Calu3 (cell line): Measurements from ENCODE around the gene RNU1-3. TPM values are rescaled to one million over a fixed set of nuclear protein-coding genes. Genes with fewer than 3 reads are reported as not detected.
"Not testable (repeated sequence)": the region's sequence is repeated elsewhere in the genome, so short reads cannot be mapped to it uniquely, and the experiment has no call there.

Source experiments
- BruUV-seq: library from RNA; stranded (reverse); fragments of 400-500 nt; replicated peaks from 2 replicates; lab custom pipeline; 2021; lab: Mats Ljungman, UMichigan
- CTCF ChIA-PET: fragments of 300-600 bp; sonication (Branson Sonifier 250); formaldehyde crosslinking; loops from one replicate; lab custom pipeline; 2022; ENCODE audit warnings: antibody characterized with exemption; lab: Charles Lee
- DNase-seq: peaks from one replicate; pipeline ENCODE4 v3.0.0; 2022
- H3K27ac Mint-ChIP-seq: one replicate; pipeline ENCODE4 v1.8.0; 2022; ENCODE audit warnings: mixed read lengths; ENCODE audit not compliant: unreplicated experiment
- H3K27me3 Mint-ChIP-seq: one replicate; pipeline ENCODE4 v1.8.0; 2022; ENCODE audit warnings: mixed read lengths; ENCODE audit not compliant: unreplicated experiment
- H3K36me3 Mint-ChIP-seq: one replicate; pipeline ENCODE4 v1.8.0; 2022; ENCODE audit warnings: mild to moderate bottlenecking, moderate library complexity, mixed read lengths; ENCODE audit not compliant: insufficient read depth, unreplicated experiment
- H3K4me1 Mint-ChIP-seq: one replicate; pipeline ENCODE4 v1.8.0; 2022; ENCODE audit warnings: mild to moderate bottlenecking, low read depth, mixed read lengths; ENCODE audit not compliant: unreplicated experiment
- H3K4me3 Mint-ChIP-seq: one replicate; pipeline ENCODE4 v1.8.0; 2022; ENCODE audit warnings: mild to moderate bottlenecking, low read depth, moderate library complexity, mixed read lengths; ENCODE audit not compliant: unreplicated experiment
- H3K9me3 Mint-ChIP-seq: one replicate; pipeline ENCODE4 v1.8.0; 2022; ENCODE audit warnings: low read depth, mixed read lengths; ENCODE audit not compliant: unreplicated experiment
- intact Hi-C: fragments of 100-400 bp; cut with micrococcal nuclease; formaldehyde crosslinking; loops from one replicate; pipeline ENCODE4 v1.10.0; 2022; ENCODE audit not compliant: unreplicated experiment
- total RNA-seq: library from RNA; stranded (reverse); gene quantifications from 2 replicates; pipeline ENCODE4 v1.2.3, GENCODE V29; 2022

RNU1-3 gene
- total RNA-seq, 1 experiment from 2014 or later, result 1,678 TPM

GRCh38 chr1:16706302-16706701 is 39.6 kb upstream of the RNU1-3 start:
- intact Hi-C loops, H3K4me1 Mint-ChIP-seq, H3K27me3 Mint-ChIP-seq, H3K36me3 Mint-ChIP-seq, BruUV-seq, H3K9me3 Mint-ChIP-seq, DNase-seq, H3K27ac Mint-ChIP-seq, H3K4me3 Mint-ChIP-seq: not testable (repeated sequence)
- CTCF ChIA-PET, result interaction anchor here (0.6 kb wide), 1 partner anchor 334 kb away, joined by 3 read pairs; no protein-coding TSS in a partner anchor

GRCh38 chr1:16704502-16705100 is 37.9 kb upstream of the RNU1-3 start:
- CTCF ChIA-PET, result not testable (repeated sequence)

GRCh38 chr1:16704076-16704475 is 37.3 kb upstream of the RNU1-3 start:
- H3K4me3 Mint-ChIP-seq, intact Hi-C loops, BruUV-seq, DNase-seq, CTCF ChIA-PET, H3K27ac Mint-ChIP-seq, H3K36me3 Mint-ChIP-seq, H3K27me3 Mint-ChIP-seq, H3K9me3 Mint-ChIP-seq, H3K4me1 Mint-ChIP-seq: not testable (repeated sequence)

More at GRCh38 chr1:16704502-16705100, 37.9 kb upstream of the RNU1-3 start:
- H3K36me3 Mint-ChIP-seq, DNase-seq, H3K9me3 Mint-ChIP-seq, H3K27ac Mint-ChIP-seq, H3K4me1 Mint-ChIP-seq, intact Hi-C loops, H3K4me3 Mint-ChIP-seq, H3K27me3 Mint-ChIP-seq, BruUV-seq: not testable (repeated sequence)

GRCh38 chr1:16703602-16704001 is 36.9 kb upstream of the RNU1-3 start:
- BruUV-seq, DNase-seq, H3K9me3 Mint-ChIP-seq, H3K4me1 Mint-ChIP-seq, CTCF ChIA-PET, H3K27ac Mint-ChIP-seq, intact Hi-C loops, H3K27me3 Mint-ChIP-seq, H3K36me3 Mint-ChIP-seq, H3K4me3 Mint-ChIP-seq: not testable (repeated sequence)

- H3K9me3 Mint-ChIP-seq, H3K4me1 Mint-ChIP-seq, H3K36me3 Mint-ChIP-seq, H3K27ac Mint-ChIP-seq, DNase-seq, intact Hi-C loops, H3K4me3 Mint-ChIP-seq, CTCF ChIA-PET, H3K27me3 Mint-ChIP-seq, BruUV-seq: not testable (repeated sequence)
These were observed 36.4 kb upstream of the RNU1-3 start for GRCh38 chr1:16703141-16703540.

GRCh38 chr1:16702280-16702679 is 35.5 kb upstream of the RNU1-3 start:
- H3K27ac Mint-ChIP-seq, H3K36me3 Mint-ChIP-seq, H3K9me3 Mint-ChIP-seq, intact Hi-C loops, CTCF ChIA-PET, H3K4me3 Mint-ChIP-seq, H3K27me3 Mint-ChIP-seq, DNase-seq, H3K4me1 Mint-ChIP-seq, BruUV-seq: not testable (repeated sequence)

GRCh38 chr1:16701189-16701588 is 34.4 kb upstream of the RNU1-3 start:
- DNase-seq, H3K27ac Mint-ChIP-seq, intact Hi-C loops, H3K4me3 Mint-ChIP-seq, H3K27me3 Mint-ChIP-seq, H3K4me1 Mint-ChIP-seq, H3K9me3 Mint-ChIP-seq, H3K36me3 Mint-ChIP-seq, BruUV-seq: not testable (repeated sequence)
- CTCF ChIA-PET, result interaction anchor here (0.5 to 1.0 kb wide), 4 partner anchors 11 to 443 kb away, joined by 3 to 6 read pairs (median 4); no protein-coding TSS in a partner anchor

GRCh38 chr1:16700138-16700895 is 33.6 kb upstream of the RNU1-3 start:
- BruUV-seq, H3K9me3 Mint-ChIP-seq, H3K27ac Mint-ChIP-seq, DNase-seq, intact Hi-C loops, H3K27me3 Mint-ChIP-seq, H3K36me3 Mint-ChIP-seq, H3K4me3 Mint-ChIP-seq, H3K4me1 Mint-ChIP-seq, CTCF ChIA-PET: not testable (repeated sequence)

- CTCF ChIA-PET, H3K4me3 Mint-ChIP-seq, H3K27me3 Mint-ChIP-seq, DNase-seq, H3K27ac Mint-ChIP-seq, H3K9me3 Mint-ChIP-seq, H3K4me1 Mint-ChIP-seq, BruUV-seq, intact Hi-C loops, H3K36me3 Mint-ChIP-seq: not testable (repeated sequence)
These were observed 32.7 kb upstream of the RNU1-3 start for GRCh38 chr1:16699440-16699839.

- intact Hi-C loops, H3K36me3 Mint-ChIP-seq, DNase-seq, H3K27me3 Mint-ChIP-seq, H3K4me3 Mint-ChIP-seq, H3K9me3 Mint-ChIP-seq, BruUV-seq, CTCF ChIA-PET, H3K27ac Mint-ChIP-seq, H3K4me1 Mint-ChIP-seq: not testable (repeated sequence)
These were observed 30.4 kb upstream of the RNU1-3 start for GRCh38 chr1:16697152-16697551.
